ENCODE measurements around the gene MACROD2. TPM values are rescaled to one million over a fixed set of nuclear protein-coding genes. Genes with fewer than 3 reads are reported as not detected.

MACROD2 gene
- polyA plus RNA-seq, 4 donors, result 1.00 to 4.8 (median 1.4) TPM

DNA sequence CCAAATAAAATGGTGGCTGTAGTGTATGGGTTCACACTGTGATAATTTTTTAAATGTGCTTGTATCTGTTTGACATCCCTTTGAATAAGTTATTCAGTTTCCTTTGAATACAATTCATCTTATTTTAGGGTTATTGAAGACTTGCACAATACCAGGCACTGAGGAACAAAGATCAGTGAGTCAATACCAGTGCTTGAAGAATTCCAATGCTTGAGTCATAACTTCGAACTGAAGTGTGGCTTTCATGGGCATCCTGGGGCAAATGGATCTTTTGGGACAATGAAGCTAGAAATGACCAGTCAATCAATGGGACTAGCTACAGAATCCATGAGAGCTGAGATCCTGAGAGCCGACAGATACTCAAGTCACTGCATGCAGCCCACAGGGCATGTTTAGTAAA is 692.0 kb downstream of the MACROD2 start:
- Histone ChIP-seq H3K36me3 (ENCODE audit: control insufficient read depth in 3 of 3, insufficient read depth in 2 of 3, low read depth in 1 of 3, low read length in 3 of 3) (no peaks in the 10 kb centered on the region), H3K27ac (ENCODE audit: low read depth in 1 of 3, low read length in 2 of 3) (no peak overlapping the region), H3K27me3 (ENCODE audit: control insufficient read depth in 3 of 3, insufficient read depth in 3 of 3, low read length in 3 of 3) (no peaks in the 10 kb centered on the region), H3K4me1 (ENCODE audit: control insufficient read depth in 3 of 3, insufficient read depth in 2 of 3, low read depth in 1 of 3, low read length in 2 of 3) (no peaks in the 10 kb centered on the region), H3K9me3 (ENCODE audit: control insufficient read depth in 2 of 2, insufficient read depth in 1 of 2, low read depth in 1 of 2, low read length in 1 of 2) (no peaks in the 10 kb centered on the region), H3K4me3 (ENCODE audit: low read depth in 1 of 3, low read length in 3 of 3) (no peak overlapping the region)
- no peak for DNase-seq
- 77 to 88% (median 86%) methylated on average over 2 of the region's 2 CpGs for WGBS, 3 donors
- FAIRE-seq, result no peak

DNA sequence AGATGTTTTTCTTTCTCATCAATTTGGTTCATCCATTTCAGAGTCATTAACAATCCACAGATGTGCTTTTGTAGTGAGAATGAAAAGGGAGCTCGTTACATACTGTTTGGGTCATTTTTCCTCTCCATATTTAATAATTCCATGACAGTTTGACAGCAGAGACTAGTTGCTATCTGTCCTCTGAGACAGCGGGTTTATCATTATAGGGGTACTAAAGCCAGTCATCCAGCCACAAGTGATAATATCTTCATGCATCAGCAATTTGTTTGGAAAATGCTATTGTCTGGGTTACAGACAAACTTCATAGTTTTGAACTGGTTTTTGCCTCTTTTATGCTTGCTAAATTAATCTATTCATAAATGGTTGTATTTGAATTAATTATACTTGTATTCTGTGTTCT is 692.7 kb downstream of the MACROD2 start:
- DNase-seq (no peak), FAIRE-seq (no peak)
- 72 to 82% (median 74%) methylated on average over 2 of the region's 2 CpGs for WGBS, 3 donors
- Histone ChIP-seq H3K9me3 (ENCODE audit: control insufficient read depth in 2 of 2, insufficient read depth in 1 of 2, low read depth in 1 of 2, low read length in 1 of 2) (no peaks in the 10 kb centered on the region), H3K27ac (ENCODE audit: low read depth in 1 of 3, low read length in 2 of 3) (no peak overlapping the region), H3K4me3 (ENCODE audit: low read depth in 1 of 3, low read length in 3 of 3) (no peak overlapping the region), H3K4me1 (ENCODE audit: control insufficient read depth in 3 of 3, insufficient read depth in 2 of 3, low read depth in 1 of 3, low read length in 2 of 3) (no peaks in the 10 kb centered on the region), H3K27me3 (ENCODE audit: control insufficient read depth in 3 of 3, insufficient read depth in 3 of 3, low read length in 3 of 3) (no peaks in the 10 kb centered on the region), H3K36me3 (ENCODE audit: control insufficient read depth in 3 of 3, insufficient read depth in 2 of 3, low read depth in 1 of 3, low read length in 3 of 3) (no peaks in the 10 kb centered on the region)

- 72 to 84% (median 79%) methylated on average over 3 of the region's 3 CpGs for whole genome bisulfite sequencing, 3 donors
- FAIRE-seq, result no peak
These were observed 696.7 kb downstream of the MACROD2 start for GRCh38 chr20:14691994-14692393.

DNA sequence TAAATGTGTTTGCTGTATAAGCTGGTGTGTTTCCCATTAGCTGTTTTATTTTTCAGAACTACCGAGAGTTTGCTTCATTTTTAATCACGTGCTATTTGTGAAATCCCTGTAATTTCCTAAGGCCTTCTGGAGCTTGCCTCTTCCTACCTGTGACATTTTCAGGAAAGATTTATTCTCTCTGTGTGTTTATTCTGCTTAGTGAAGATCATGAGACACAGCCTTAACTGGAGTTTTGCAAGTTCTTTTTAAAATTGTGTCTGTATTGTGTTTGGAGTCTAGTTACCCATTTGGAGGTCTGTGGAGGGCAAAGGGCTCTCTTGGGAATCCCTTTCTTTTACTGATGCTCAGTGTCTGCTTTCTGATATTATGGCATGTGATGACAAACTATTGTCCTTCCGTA is 701.2 kb downstream of the MACROD2 start:
- Histone ChIP-seq H3K9me3 (ENCODE audit: control insufficient read depth in 2 of 2, insufficient read depth in 1 of 2, low read depth in 1 of 2, low read length in 1 of 2) (no peaks in the 10 kb centered on the region), H3K27ac (ENCODE audit: low read depth in 1 of 3, low read length in 2 of 3) (no peak overlapping the region), H3K4me3 (ENCODE audit: low read depth in 1 of 3, low read length in 3 of 3) (no peak overlapping the region), H3K4me1 (ENCODE audit: control insufficient read depth in 3 of 3, insufficient read depth in 2 of 3, low read depth in 1 of 3, low read length in 2 of 3) (peaks cover 0 to 20% (median 4%) of the 10 kb centered on the region in 3 donors), H3K36me3 (ENCODE audit: control insufficient read depth in 3 of 3, insufficient read depth in 2 of 3, low read depth in 1 of 3, low read length in 3 of 3) (no peaks in the 10 kb centered on the region), H3K27me3 (ENCODE audit: control insufficient read depth in 3 of 3, insufficient read depth in 3 of 3, low read length in 3 of 3) (no peaks in the 10 kb centered on the region)
- no peak for FAIRE-seq
- 85 to 93% (median 88%) methylated on average over 3 of the region's 3 CpGs for WGBS, 3 donors
- no peak for DNase-seq

More at GRCh38 chr20:14691994-14692393, 696.7 kb downstream of the MACROD2 start:
- DNase-seq, result no peak
- H3K36me3 ChIP-seq (ENCODE audit: control insufficient read depth in 3 of 3, insufficient read depth in 2 of 3, low read depth in 1 of 3, low read length in 3 of 3), result no peaks in the 10 kb centered on the region
- no peak overlapping the region for H3K27ac ChIP-seq (ENCODE audit: low read depth in 1 of 3, low read length in 2 of 3)
- no peaks in the 10 kb centered on the region for H3K9me3 ChIP-seq (ENCODE audit: control insufficient read depth in 2 of 2, insufficient read depth in 1 of 2, low read depth in 1 of 2, low read length in 1 of 2)
- no peaks in the 10 kb centered on the region for H3K27me3 ChIP-seq (ENCODE audit: control insufficient read depth in 3 of 3, insufficient read depth in 3 of 3, low read length in 3 of 3)
- no peaks in the 10 kb centered on the region for H3K4me1 ChIP-seq (ENCODE audit: control insufficient read depth in 3 of 3, insufficient read depth in 2 of 3, low read depth in 1 of 3, low read length in 2 of 3)
- no peak overlapping the region for H3K4me3 ChIP-seq (ENCODE audit: low read depth in 1 of 3, low read length in 3 of 3)

GRCh38 chr20:14696937-14697336 is 701.6 kb downstream of the MACROD2 start:
- DNase-seq, result no peak
- FAIRE-seq, result no peak
- Histone ChIP-seq H3K36me3 (ENCODE audit: control insufficient read depth in 3 of 3, insufficient read depth in 2 of 3, low read depth in 1 of 3, low read length in 3 of 3) (no peaks in the 10 kb centered on the region), H3K4me3 (ENCODE audit: low read depth in 1 of 3, low read length in 3 of 3) (no peak overlapping the region), H3K4me1 (ENCODE audit: control insufficient read depth in 3 of 3, insufficient read depth in 2 of 3, low read depth in 1 of 3, low read length in 2 of 3) (peaks cover 0 to 21% (median 4%) of the 10 kb centered on the region in 3 donors), H3K27ac (ENCODE audit: low read depth in 1 of 3, low read length in 2 of 3) (no peak overlapping the region), H3K27me3 (ENCODE audit: control insufficient read depth in 3 of 3, insufficient read depth in 3 of 3, low read length in 3 of 3) (no peaks in the 10 kb centered on the region), H3K9me3 (ENCODE audit: control insufficient read depth in 2 of 2, insufficient read depth in 1 of 2, low read depth in 1 of 2, low read length in 1 of 2) (no peaks in the 10 kb centered on the region)
- 64 to 82% (median 82%) methylated on average over 4 of the region's 4 CpGs for WGBS, 3 donors

GRCh38 chr20:14698125-14698524 is 702.8 kb downstream of the MACROD2 start:
- no peak for FAIRE-seq

DNA sequence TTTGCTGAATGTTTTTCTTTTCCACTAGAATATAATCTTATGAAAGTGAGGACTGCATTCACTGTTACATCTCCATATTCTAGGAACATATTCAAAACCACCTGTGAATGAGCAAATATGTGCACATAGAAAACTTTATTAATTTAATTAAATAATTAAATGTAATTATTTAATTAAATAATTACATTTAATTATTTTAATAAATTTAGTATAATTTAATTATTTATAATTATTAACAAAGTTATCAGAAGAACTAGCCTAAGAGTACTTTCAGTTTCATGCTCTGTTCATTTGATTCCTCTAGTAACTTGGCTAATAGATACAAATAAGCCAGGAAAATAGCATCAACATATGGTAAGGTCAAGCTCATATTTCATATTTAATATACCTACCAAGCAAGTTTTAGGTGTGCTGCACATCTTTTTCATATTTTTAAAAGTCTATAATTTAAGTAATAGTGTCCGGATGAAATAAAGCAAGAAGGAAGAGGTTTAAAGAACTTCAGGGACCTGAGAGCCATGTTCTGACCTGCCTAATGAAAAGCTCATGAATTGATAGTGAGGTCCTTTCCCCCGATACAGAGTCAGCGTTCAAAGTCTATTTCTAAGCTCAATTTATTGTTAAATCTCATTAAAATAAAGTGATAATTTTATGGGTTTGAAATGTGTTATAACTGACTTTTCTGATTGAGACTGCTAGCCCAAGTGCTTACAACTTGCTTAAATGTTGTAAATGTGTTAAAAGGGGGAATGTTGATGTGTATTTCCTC is 703.5 kb downstream of the MACROD2 start:
- Histone ChIP-seq H3K36me3 (ENCODE audit: control insufficient read depth in 3 of 3, insufficient read depth in 2 of 3, low read depth in 1 of 3, low read length in 3 of 3) (no peaks in the 10 kb centered on the region), H3K4me1 (ENCODE audit: control insufficient read depth in 3 of 3, insufficient read depth in 2 of 3, low read depth in 1 of 3, low read length in 2 of 3) (peaks cover 0 to 21% (median 4%) of the 10 kb centered on the region in 3 donors), H3K27ac (ENCODE audit: low read depth in 1 of 3, low read length in 2 of 3) (peak overlapping the region in 1 of 3 donors; percentile 16), H3K27me3 (ENCODE audit: control insufficient read depth in 3 of 3, insufficient read depth in 3 of 3, low read length in 3 of 3) (no peaks in the 10 kb centered on the region), H3K9me3 (ENCODE audit: control insufficient read depth in 2 of 2, insufficient read depth in 1 of 2, low read depth in 1 of 2, low read length in 1 of 2) (no peaks in the 10 kb centered on the region), H3K4me3 (ENCODE audit: low read depth in 1 of 3, low read length in 3 of 3) (no peak overlapping the region)
- FAIRE-seq (peak; percentile 75), DNase-seq (peak; percentile 27 to 50)
- 18 to 59% (median 48%) methylated on average over 3 of the region's 3 CpGs for WGBS, 3 donors

More at GRCh38 chr20:14698125-14698524, 702.8 kb downstream of the MACROD2 start:
- no peak for DNase-seq
- H3K27me3 ChIP-seq (ENCODE audit: control insufficient read depth in 3 of 3, insufficient read depth in 3 of 3, low read length in 3 of 3), result no peaks in the 10 kb centered on the region
- H3K4me1 ChIP-seq (ENCODE audit: control insufficient read depth in 3 of 3, insufficient read depth in 2 of 3, low read depth in 1 of 3, low read length in 2 of 3), result peaks cover 0 to 21% (median 4%) of the 10 kb centered on the region in 3 donors
- H3K27ac ChIP-seq (ENCODE audit: low read depth in 1 of 3, low read length in 2 of 3), result no peak overlapping the region
- H3K36me3 ChIP-seq (ENCODE audit: control insufficient read depth in 3 of 3, insufficient read depth in 2 of 3, low read depth in 1 of 3, low read length in 3 of 3), result no peaks in the 10 kb centered on the region
- 54 to 75% (median 67%) methylated on average over 4 of the region's 4 CpGs for WGBS, 3 donors
- no peak overlapping the region for H3K4me3 ChIP-seq (ENCODE audit: low read depth in 1 of 3, low read length in 3 of 3)
- no peaks in the 10 kb centered on the region for H3K9me3 ChIP-seq (ENCODE audit: control insufficient read depth in 2 of 2, insufficient read depth in 1 of 2, low read depth in 1 of 2, low read length in 1 of 2)

DNA sequence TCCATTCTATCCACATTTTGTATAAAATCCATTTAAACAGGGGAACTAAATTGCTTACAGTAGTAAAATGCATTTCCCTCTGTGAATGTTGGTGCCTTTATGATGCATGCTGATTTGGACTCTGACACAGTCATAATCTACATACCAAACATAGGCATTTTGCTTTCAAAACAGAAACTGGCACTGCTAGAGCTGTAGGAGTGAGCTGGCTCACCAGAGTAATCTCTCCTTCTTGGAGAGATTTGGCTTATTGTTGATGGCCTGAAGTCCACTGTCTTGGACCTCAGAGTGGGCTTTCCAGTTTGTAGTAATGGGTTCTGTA is 705.3 kb downstream of the MACROD2 start:
- Histone ChIP-seq H3K9me3 (ENCODE audit: control insufficient read depth in 2 of 2, insufficient read depth in 1 of 2, low read depth in 1 of 2, low read length in 1 of 2) (no peaks in the 10 kb centered on the region), H3K27me3 (ENCODE audit: control insufficient read depth in 3 of 3, insufficient read depth in 3 of 3, low read length in 3 of 3) (no peaks in the 10 kb centered on the region), H3K27ac (ENCODE audit: low read depth in 1 of 3, low read length in 2 of 3) (peak overlapping the region in 2 of 3 donors; percentile 14 to 67), H3K4me1 (ENCODE audit: control insufficient read depth in 3 of 3, insufficient read depth in 2 of 3, low read depth in 1 of 3, low read length in 2 of 3) (peaks cover 0 to 21% (median 4%) of the 10 kb centered on the region in 3 donors), H3K4me3 (ENCODE audit: low read depth in 1 of 3, low read length in 3 of 3) (no peak overlapping the region), H3K36me3 (ENCODE audit: control insufficient read depth in 3 of 3, insufficient read depth in 2 of 3, low read depth in 1 of 3, low read length in 3 of 3) (no peaks in the 10 kb centered on the region)
- DNase-seq (peak; percentile 83 to 88), FAIRE-seq (no peak)

- Histone ChIP-seq H3K9me3 (ENCODE audit: control insufficient read depth in 2 of 2, insufficient read depth in 1 of 2, low read depth in 1 of 2, low read length in 1 of 2) (no peaks in the 10 kb centered on the region), H3K4me3 (ENCODE audit: low read depth in 1 of 3, low read length in 3 of 3) (no peak overlapping the region), H3K27me3 (ENCODE audit: control insufficient read depth in 3 of 3, insufficient read depth in 3 of 3, low read length in 3 of 3) (no peaks in the 10 kb centered on the region), H3K4me1 (ENCODE audit: control insufficient read depth in 3 of 3, insufficient read depth in 2 of 3, low read depth in 1 of 3, low read length in 2 of 3) (peaks cover 0 to 21% (median 4%) of the 10 kb centered on the region in 3 donors), H3K27ac (ENCODE audit: low read depth in 1 of 3, low read length in 2 of 3) (peak overlapping the region in 1 of 3 donors; percentile 67), H3K36me3 (ENCODE audit: control insufficient read depth in 3 of 3, insufficient read depth in 2 of 3, low read depth in 1 of 3, low read length in 3 of 3) (no peaks in the 10 kb centered on the region)
- DNase-seq (no peak), FAIRE-seq (no peak)
- WGBS, 3 donors, result 72 to 85% (median 75%) methylated on average over 4 of the region's 4 CpGs
These were observed 706.0 kb downstream of the MACROD2 start for GRCh38 chr20:14701326-14701725.
